DMS153 treated with DMSO at 0.1 percent for 48 hours (cell line): ENCODE data around the gene F5.
A peak's percentile ranks its signal among the peaks of the same experiment; 100 is the strongest.

Experiments
- DNase-seq: peaks from one replicate; lab custom pipeline; 2025; ENCODE audit not compliant: unreplicated experiment; lab: John Stamatoyannopoulos, UW

The F5 gene

DNA sequence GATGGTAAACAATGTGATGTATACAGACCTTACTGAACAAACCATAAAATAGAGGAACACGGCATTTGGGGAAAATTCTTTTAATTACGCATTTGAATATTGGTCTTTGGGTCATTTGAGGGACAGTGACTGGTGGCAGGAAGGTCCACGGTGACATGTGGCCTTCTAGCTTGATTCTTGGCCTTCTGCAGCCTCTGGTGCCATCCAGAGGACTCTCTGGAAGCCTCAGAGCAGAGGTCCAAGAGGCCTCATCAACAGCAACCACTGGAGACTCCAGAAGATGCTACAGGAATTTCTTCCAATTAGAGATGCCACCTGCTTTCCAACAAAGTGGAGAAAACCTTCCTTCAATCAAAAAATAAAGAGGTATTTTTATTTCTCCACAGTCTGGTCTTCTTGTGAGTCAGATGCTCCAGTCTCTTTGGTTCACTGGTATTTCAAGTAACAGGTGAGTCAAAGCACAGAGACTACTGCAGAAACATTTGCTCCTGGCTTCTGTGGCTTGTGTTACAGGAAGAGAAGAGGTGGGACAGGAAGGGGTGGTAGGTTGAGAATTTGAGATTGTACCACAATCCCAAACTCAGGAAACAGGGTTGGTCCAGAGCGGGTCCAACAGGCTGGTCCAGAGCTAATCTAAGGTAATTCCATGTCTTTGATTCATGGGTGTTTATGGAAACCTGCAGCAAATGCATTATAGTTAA, 2.7 kb upstream of the F5 start:
- DNase-seq = no peak

DNA sequence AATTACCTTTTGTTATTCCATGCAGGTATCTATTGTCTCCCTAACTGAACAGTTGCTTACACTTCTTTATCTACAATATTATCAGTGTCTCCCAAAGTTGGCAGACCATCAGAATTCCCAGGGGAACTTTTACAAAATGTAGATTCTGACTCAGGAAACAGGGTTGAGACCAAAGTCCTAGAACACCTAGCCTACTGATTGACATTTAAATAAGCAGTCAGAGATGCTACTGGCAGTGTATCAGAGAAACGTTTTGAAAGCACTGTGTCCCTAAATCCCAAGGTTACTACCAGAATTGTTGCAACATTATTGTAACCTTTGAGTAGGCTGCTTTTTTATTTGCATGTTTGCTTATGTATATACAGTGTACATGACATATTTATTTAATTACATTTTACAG, 1.8 kb upstream of the F5 start:
- no peak for DNase-seq

DNA sequence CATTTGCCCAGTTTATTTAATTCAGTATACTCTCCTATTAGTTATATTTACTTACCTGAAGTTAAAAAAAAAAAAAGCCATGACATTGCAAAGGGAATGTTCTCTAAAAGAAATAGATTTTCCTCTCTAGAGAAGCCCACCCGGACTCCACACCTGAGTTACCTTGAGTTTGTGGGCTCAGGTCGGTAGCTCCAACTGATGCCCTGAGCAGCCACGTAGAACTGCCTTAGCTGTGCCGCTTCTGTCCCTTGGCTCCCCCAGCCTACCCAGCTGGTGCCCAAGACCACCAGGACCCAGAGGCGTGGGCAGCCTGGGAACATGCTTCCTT, 250 bp downstream of the F5 start:
- no peak for DNase-seq

DNA sequence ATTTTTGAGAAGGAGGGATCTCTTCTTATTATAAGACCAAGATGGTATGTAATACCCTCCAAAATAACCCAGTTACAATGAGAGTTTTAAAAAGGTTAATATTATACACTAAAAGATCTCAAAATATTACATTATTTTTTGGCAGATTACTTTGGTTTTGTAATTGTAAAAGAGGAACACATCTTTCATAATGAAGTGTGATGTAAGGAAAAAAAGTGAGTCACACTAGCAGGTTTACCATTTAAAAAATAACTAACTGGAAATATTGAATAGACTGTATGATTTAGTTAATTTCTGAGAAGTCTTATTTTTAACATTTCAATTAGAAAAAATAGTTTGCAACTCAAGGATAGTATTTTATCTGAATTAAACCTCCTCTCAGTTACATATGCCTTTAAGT, 1.1 kb downstream of the F5 start:
- DNase-seq = no peak

DNA sequence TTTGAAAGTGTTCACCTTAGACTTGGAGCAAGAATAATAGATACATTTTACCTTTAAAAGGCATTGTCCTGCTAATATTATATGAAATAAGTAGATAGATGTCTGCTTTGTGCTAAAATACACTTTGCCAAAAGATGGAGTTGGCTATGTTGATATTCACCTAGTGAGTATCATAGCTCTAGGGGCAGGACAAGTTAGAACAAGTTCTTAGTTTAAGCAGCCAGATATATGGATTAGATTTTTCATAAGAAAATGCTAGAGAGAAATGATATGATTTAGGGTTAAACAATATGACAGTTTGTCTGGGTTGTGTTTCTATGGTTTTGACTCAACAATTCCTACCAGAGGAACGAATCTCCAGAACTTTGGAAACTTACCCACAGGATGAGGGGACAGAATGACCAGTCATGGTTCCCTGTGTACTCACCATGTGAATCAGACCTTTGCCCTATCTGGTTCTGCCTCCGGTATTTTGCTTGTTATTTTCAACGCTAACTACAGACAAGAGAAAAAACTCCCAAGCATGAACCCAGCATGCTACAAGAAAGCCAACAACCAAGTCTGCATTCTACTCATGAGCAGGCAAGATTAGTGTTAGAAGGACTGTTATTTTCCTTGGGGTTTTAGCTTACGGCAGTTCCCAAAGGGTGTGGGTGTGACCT, 1.7 kb downstream of the F5 start:
- DNase-seq = no peak

DNA sequence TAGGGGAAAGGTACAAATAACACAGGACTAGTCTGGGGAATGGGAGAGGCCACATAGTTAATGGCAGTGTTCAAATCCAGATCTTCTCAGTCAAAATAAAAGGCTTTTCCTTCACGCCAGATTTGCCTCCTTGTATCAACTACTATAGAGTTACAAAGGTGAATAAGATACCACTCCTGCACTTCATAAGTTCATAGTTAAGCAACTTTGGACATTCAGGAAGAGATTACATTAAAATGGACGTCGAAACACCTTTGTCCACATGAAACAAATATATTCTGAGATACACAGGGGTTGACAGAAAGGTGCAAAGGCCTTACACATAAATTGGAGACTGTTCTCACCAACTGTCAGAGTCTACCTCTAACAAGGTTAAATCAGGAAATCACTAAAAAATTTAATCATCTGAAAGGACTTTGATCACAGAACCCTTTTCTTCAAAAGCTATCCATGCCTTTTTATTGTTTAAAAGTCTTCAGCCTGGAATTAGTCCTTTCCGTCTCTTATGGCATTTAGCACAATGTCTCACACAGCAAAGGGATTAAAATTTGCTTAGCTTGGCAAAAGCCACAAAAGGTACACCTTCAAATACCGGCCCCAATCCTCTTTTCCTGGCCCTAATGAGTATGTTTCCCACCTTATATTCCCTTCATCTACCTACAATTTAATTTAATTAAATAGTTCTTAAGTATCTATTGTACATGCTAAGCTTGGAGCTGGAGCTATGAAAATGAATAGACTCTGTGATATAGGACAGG, 8.1 kb downstream of the F5 start:
- DNase-seq = no peak

DNA sequence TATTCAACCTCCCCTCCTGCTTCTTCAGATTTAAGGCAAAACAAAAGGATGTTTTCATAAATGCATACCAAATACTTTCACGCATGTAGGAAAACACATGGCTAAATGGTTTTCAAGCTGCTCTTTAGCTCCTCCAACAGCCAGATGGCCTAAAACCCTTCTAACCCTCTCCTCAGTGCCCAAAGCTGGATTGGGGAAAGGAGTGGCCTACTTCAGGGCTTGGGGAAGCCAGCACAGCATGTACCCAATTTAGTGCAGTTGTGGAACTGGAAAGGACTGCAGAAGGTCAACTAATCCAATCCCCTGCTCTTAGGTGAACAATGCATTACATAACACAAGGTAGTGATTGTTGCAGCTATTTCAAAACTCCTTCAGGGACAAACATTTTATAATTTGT, 9.3 kb downstream of the F5 start:
- DNase-seq = no peak

DNA sequence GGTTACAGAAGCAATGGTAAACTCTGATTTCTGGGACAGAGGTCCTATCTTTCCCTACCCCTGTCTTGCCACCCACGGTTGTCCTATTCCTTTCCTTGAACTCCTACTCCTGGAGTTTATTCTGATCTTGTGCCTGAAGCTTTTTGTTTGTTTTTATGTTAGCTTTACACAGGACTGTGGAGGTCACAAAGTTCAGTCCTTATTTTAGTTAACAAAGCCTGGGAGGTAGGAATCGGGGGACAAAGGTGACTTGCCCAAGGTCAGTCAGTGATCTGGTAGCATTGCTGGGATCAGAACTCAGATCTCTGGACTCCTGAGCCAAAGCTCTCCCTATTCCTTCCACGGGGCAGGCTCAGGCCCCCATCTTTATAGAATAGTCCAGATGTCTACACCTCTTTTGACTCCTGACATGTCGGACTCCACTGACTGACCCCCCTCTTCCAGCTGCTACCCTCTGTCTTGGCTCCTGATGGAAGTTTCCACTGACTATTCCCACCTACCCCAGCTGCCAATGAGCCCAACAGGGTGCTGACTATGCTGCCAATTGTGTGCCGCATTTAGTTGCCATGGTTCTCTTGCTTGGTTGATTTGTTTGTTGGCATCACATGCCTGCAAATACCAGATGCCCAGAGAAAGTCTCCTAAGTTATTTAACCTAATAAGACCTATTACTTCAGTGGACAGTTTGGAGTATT, 9.9 kb downstream of the F5 start:
- DNase-seq = no peak

DNA sequence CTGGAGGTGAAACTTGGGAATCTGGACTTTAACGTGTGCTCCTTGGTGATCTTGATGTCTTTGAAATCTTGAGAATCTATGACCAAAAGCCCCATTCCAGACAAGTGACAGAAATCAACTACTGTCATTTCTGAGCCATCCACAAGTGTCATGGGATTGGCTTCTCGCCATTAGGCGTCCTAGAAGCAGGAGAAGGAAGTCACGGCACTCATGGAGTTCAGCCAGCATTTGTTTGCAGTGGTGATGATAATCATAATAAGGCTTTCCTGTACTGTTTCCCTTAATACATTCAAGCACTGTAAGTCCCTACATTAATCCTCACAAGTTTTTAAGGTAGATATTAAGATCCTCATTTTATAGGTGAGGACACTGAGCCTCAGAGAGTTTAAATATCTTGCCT, 11.9 kb downstream of the F5 start:
- no peak for DNase-seq

DNA sequence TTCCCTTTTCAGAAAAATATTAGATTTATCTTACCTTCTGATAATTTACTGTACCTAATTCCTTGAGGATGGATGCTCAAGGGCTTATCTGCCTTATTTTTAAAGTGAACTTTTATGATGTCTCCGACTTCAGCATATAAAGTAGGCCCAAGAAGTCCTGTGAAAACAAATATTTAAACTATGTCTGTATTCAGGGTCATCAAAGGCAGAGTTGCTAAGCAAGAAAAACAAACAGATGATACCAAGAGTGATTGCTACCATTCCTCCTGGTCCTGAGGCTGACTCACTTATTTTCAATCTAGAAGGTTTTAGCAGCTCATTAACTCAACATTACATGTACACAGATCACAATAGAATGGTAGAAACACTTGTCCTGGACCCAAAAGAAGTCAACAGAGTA, 14.1 kb downstream of the F5 start:
- DNase-seq = no peak

DNA sequence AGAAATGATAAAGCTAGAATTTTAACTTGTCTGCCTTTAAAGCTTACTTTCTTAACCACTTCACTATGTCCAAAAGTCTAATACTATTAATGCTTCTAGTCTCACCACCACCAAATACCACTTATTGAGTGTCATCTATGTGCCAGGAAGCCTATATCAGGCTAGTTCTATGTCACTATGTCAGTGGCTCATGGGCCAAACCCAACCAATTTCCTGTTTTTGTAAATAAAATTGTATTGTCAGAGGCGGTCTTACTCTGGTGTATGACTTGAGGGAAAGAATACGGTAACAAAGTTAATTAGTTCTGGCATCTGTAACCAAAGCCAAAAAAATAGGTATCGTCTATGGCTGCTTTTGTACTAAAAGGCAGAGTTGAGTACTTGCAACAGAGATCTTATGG, 14.8 kb downstream of the F5 start:
- DNase-seq = no peak

DNA sequence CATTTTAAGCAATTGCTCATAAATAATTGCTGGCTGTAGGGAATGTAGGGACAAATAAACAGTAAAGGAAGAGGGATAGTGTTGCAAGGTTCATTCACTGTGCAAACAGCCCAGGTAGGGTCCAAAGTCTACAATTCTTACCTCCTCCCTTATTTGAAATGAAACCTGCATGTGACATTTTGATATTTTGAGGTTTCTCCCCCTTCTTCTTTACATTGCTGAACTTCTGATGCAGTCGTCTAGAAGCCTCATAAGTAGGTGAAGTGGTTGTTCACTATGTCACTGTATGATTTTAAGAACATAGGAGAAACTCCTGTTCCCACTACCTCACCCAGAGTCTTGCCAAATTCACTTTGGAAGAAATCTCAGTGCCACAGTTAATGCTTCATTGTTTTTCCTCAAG, 16.1 kb downstream of the F5 start:
- DNase-seq = no peak

DNA sequence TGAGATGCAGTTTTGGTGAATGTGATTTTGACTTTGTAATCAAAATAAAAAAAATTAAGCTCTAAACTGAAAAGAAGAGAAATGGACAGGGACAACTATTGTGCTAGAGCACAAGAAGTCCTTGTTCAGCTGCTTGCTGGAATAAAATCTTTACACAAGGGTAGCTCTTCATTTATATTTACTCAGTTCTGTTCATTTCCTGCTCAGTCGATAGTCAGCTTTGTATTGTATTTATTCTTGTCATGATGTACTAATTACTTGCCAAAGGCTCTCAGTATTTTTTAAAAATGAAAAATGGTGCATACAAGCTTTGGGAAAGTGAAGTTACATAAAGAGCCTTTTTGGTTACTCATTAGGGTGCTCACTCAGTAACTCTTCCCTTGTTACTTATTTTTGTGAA, 17.8 kb downstream of the F5 start:
- DNase-seq = peak; percentile 65

DNA sequence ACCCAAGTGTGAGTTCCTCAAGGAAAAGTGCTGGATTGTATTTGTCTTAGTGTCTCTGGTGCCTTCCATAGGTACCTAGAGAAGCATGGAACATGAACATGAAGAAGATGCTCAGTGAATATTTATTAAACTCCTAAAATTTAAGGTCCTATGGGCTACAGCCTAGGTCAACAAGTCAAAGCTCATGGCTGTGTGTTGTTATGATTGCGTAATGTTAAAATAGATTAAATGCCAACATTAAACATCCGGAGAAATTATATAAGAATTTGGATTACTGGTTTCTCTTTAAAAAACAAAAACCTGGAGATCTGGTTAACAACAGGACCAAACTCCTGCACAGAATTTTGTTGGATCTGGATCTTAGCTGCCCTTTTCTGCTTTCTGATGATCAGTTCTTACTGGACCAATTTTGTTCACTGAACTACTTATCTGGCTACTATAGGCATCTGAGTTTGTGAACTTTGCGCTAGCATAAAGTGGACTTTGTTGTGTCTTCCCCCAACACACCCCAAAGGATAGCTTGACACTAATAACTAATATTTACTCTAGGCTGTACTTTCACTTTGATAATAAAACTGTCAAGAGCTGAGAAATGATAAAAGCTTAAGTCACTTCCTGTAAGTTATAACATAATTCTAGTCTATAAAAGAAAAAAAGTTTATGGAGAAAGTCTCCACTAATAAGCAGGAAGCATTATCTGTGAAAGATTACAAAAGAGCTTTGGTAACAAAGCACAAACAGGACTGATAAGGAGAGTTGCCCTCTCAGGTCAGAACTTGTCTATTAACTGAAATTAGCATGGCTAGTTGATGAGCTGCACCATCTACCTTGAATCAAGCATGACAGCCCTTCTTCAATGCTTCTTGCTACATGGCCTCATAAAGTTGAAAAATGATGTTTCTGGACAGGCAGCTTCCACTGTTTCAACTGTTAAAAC, 20.7 kb downstream of the F5 start:
- DNase-seq = peak; percentile 29

DNA sequence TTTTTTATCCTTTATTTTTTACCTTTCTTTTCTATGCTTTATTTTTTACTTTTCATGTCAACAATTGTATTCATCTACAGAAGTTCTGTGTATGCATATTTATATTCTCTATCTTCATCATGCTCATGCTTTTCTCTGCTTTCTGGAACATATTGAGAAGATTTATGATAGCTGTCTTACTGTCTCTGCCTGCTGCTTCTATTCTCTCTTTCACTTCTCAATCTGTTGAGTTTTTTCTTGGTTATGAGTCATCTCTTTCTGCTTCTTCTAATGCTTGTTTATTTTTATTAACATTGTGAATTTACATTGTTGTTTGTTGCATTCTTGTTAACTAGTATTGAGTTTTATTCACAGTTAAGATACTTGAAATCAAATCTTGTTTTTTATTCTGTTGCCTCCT, 22.6 kb downstream of the F5 start:
- no peak for DNase-seq

DNA sequence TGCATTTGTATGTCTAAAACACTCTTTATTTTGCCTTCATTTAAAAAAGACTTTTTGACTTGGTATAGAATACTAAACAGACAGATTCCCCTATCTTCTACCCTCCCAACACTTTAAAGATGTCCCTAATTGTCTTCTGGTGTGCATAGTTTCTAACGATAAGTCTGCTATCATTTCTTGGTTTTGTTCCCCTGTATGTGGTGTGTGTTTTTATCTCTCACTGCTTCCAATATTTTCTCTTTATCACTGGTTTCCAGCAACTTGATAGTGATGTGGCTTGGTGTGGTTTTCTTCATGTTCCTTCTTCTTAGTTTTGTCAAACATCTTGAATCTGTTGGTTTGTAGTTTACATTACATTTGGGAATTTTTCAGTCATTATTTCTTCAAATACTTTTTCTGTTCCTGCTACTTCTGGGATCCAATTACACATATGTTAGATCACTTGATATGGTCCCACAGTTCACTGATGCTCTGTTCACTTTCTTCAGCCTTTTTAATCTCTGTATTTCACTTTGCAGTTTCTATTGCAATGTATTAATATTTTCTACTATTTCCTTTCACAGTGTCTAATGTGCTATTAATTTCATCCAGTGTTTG, 23.2 kb downstream of the F5 start:
- DNase-seq = no peak

DNA sequence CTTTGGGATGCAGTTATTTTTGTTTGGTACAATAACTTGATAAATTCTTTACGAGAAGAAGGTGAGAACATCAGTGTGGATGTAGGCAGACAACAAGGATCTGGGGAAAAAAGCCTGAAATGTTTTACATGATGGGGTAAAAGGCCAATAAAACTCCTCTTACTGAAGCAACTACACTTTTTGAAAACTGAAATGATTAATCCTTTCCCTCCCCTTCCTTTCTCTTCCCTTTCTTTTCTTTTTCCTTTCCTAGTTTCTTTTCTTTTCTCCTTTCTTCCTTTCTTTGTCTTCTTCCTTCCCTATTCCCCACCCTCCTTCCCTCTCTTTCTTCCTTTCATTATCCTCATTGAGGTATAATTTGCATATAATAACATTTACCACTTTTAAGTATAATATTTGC, 24.6 kb downstream of the F5 start:
- no peak for DNase-seq

DNA sequence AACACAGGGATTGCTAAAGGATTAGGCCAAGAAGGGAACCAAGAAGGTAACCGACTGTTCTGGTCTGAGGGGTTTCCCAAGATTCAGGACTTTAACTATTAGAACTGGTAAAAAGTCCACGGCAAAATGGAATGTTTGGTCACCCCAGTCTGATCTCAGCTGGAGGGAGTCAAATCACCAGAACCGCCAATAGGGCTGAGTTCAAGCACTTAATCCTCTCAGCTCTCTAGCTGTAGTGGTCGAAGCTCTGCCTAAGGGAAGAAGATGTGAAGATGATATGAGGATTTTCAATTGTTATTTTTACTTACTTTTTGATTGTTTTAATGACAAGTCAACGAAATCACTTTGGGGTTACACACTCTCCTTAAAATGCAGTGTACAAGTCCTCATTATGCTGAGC, 29.1 kb downstream of the F5 start:
- no peak for DNase-seq

DNA sequence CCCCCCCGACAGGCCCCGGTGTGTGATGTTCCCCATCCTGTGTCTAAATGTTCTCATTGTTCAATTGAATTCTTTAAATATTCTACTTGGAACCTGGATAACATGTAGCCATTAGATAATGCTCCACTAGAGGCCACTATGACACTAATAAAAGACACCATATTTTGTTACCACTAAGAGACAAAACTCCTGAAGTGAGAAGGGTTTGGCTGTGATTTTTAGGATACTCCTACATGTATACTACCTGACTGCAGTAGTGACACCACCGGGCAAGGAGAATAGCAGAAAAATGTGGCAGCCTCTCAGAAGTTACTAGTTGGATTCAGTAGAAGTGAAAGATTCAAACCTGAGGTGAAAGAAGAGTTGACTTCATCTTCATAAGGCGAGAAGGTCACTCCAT, 36.0 kb downstream of the F5 start:
- DNase-seq = peak; percentile 71

DNA sequence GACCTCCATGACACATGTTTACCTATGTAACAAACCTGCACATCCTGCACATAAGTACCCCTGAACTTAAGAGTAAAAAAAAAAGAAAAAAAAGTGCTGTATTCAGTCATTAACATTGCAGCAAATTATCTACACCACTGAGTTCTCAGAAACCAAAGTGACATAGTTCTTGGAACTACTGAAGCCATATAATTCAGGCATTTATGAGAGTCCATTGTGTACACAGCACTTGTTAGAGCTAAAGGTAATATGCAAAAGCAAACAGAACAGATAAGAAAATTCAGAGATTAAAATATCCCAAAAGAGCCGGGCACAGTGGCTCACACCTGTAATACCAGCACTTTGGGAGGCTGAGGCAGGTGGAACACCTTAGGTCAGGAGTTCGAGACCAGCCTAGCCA, 38.0 kb downstream of the F5 start:
- no peak for DNase-seq
